CD4-positive, alpha-beta T cell treated with Interferon alpha-2 for 1 hour (primary cell): ENCODE results near the gene THRA.

Source experiments
- DNase-seq, 2 donors: peaks; one replicate each; pipeline ENCODE4 v3.0.0-alpha.2; 2020 to 2022

The THRA gene

GRCh38 chr17:40027614-40028012 lies 35.2 kb upstream of the THRA start:
- no peak for DNase-seq

DNA sequence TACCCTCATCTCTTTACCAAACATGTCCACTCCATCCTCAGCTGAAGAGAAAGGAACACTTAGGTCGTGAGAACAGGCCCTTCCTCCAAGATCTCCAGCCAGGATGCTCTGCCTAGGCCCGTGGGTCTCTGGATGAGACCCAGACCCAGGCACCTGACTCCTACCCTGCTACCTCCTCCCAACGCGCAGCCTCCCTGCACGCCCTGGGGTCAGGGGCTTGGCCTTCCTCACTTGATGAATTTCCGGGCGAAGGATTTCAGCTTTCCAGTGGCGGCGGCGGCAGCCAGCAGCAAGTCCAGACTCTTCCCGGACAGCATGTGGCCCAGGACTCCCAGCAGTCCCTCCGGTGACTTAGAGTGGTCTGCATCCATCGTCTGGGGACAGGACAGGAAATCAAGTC lies 34.2 kb upstream of the THRA start:
- DNase-seq: no peak

DNA sequence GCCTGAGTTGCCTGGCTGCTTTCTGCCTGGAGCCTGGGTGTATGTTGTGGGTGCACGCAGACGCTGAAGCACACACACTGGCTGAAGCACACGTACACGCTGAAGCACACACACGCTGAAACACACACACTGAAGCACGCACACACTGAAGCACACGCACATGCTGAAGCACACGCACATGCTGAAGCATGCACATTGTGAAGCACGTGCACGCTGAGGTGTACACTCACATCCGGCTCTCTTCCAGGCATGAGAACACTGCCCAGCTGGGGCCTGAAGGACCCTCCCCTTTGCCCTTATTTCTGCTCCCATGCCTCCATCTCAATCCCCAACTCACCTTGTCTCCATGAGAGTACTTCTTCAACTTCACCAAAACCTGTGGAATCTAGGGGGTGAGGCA lies 31.1 kb upstream of the THRA start:
- DNase-seq: no peak

- no peak for DNase-seq
These were observed 30.1 kb upstream of the THRA start for GRCh38 chr17:40032322-40033320.

DNA sequence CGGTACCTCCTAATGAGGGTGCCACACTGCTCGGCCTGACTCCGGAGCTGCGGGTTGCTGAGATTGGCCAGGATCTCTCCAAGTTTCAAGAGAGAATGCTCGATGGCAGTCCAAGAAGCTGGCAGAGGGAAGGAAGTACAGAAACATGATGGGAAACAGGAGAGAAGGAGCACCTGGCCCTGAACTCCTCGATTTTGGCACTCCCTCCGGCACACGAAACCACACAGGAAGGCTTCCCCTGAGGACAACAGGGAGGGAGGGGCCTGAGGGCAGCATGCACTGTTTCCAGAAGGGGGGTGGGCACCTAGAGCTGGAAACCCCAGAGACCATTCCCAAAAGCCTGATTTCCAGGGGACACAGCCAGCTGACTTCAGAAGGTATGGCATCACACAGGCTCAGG lies 29.4 kb upstream of the THRA start:
- DNase-seq: no peak

DNA sequence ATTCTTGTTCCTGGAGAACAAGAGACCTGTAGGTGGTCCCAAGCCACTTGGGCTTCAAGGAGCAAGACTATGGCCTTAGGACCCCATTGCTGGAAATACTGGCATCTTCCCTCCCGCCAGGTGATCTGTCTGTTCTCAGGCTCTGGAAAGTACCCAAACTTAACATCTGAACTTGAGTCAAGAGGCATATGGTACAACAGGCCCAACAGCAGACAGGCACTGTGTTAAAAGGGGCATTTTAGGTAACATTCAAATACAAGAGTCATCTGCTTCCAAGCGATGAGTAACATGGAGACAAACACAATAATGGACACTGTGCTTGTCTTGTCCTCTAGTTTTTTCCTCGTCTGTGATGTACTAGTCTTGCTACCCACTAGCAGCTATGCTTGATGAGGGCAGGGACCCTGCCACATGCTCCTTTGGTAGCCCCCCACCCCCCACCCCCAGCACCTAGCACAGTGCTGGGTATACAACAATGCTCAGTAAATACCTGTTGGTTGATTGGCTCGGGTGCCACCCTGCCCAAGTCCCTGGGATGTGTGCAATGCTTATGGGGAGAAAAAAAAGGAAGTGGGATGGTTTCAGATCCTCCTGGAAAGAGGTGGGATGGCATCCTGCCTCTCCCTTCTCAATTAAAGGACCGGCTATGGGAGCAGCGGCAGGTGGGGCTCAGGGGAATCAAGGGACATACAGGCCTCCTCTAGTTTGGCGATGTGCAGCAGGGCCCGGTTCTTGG lies 28.2 kb upstream of the THRA start:
- no peak for DNase-seq

DNA sequence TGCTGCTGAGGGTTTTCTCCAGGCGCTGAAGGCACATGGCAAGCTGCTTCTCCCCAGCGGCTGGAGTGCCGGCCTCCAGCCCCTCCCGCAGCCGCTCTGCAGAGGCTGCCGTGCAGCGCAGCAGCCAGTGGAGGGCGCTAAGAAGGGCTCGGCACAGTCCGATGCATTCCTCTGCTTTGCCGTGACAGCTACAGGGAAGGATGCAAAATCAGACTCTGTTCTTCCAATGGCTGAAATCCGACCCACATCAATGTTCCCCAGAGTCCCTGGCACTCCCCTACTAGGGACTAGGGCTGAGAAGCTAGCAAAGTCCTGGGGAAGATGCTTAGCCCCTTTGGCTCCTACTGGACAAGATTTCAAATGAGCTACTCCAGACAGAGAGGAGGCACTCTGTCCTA lies 27.6 kb upstream of the THRA start:
- DNase-seq: no peak

GRCh38 chr17:40038882-40039513 lies 23.8 kb upstream of the THRA start:
- peak in 1 of 2 donors; percentile 12 for DNase-seq

DNA sequence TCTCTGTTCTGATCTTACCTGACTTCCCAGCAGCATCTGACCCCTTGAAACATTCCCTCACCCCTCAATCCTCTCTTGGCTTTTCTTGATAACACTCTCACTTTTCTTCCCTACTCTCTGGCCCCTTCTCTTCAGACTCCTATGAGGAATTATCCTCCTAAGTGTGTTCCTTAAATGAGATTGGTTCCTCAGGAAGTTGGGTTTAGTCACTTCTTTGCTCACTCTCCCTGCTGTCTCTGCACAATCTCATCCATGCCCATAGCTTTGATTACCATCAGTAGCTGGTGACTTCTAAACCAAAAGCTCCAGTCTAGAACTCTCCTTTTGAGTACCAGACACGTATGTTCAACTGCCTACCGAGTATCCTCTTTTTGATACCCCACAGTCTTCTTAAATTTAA lies 21.6 kb upstream of the THRA start:
- no peak for DNase-seq

DNA sequence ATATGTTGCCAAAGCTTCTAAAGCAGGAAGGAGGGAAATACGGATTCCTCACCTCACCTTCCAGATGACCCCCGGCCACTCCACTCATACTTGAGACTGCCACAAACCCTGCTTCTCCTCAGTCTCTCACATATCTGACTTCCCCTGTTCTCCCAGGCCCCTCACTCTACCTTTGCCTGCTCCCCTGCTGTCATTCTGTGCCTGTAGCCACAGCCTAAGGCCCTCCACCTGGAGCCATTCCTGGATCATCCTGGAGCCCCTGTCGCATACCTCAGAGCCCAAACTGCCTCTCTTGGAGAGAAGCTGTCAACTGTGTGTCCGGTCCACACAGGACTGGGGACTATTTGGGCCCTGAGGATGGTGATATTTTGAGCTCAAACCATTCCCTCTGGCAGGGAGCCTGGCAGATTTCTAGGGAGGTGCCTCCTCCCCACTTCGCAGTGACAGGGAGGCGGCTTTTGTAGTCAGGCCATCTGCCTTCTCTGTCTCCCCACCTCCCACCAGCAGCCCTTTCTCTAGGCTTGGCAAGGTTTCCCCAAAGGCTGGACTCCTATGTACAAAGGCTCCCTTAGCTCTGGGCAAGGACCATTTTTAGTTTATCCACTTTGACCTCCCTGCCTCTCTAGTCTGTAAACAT lies 6.3 kb upstream of the THRA start:
- DNase-seq: no peak

DNA sequence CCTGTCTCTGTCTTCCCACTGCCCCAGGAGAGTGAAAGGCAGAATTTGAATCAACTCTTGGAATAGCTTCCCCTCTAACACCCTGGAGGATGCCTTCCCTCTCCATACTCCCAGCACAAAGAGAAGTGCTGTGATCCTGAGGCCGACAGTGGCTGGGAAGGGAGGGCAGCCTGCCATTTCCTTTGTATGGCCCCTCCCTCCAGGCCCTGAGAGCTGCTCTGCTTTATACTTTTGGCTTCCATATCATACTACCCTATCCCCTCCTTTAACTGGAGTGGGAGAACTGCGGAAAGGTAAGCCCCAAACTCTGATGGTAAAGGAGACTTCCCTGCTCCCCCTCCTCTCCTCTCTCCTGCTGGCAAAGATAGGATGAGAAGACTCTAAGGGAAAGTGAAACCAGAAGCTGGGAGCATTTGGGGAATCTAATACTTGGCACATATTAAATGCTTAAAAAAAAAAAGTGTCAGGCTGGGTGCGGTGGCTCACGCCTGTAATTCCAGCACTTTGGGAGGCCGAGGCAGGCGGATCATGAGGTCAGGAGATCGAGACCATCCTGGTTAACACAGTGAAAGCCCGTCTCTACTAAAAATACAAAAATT lies 4.5 kb upstream of the THRA start:
- no peak for DNase-seq

GRCh38 chr17:40058865-40059264 lies 3.9 kb upstream of the THRA start:
- no peak for DNase-seq

DNA sequence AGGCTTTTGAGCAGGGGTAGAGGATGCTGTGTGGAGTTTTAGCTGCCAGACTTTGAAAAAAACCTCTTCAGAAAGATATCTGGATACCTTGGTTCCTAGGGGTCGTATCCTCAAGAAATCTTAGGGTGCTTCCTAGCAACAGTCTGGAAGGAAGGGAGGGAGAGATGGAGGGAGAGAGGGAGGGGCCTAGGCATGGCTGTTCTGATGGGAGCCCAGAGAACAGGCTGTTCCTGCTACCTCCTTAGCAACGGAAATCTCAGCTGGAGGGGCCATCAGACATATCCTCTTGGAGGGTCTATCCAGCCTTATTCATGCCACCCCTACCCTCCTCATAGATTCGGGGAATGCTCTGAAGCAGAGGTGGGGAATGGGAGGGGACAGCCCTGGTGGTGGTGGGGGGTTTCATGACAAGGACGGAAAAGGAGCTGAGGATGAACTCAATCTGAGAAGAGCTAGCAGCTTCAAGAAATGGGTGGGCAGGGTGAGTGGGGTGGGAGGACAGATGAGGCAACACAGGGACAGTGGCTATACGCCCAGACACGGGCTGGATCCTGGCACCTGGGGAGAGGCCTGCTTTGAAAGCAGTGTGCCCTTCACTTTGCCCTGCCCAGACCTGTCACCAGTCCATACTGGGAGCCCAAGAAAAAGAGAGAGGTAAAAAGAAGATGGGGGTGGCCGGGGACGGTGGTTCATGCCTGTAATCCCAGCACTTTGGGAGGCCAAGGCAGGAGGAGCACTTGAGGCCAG lies 2.9 kb upstream of the THRA start:
- no peak for DNase-seq

GRCh38 chr17:40060887-40061608 lies 1.7 kb upstream of the THRA start:
- DNase-seq: no peak

GRCh38 chr17:40061609-40062038 lies 1.1 kb upstream of the THRA start:
- no peak for DNase-seq

GRCh38 chr17:40063187-40063771 lies 514 bp downstream of the THRA start:
- peak in 1 of 2 donors; percentile 36 for DNase-seq

- no peak for DNase-seq
These were observed 1.3 kb downstream of the THRA start for GRCh38 chr17:40063901-40064531.

DNA sequence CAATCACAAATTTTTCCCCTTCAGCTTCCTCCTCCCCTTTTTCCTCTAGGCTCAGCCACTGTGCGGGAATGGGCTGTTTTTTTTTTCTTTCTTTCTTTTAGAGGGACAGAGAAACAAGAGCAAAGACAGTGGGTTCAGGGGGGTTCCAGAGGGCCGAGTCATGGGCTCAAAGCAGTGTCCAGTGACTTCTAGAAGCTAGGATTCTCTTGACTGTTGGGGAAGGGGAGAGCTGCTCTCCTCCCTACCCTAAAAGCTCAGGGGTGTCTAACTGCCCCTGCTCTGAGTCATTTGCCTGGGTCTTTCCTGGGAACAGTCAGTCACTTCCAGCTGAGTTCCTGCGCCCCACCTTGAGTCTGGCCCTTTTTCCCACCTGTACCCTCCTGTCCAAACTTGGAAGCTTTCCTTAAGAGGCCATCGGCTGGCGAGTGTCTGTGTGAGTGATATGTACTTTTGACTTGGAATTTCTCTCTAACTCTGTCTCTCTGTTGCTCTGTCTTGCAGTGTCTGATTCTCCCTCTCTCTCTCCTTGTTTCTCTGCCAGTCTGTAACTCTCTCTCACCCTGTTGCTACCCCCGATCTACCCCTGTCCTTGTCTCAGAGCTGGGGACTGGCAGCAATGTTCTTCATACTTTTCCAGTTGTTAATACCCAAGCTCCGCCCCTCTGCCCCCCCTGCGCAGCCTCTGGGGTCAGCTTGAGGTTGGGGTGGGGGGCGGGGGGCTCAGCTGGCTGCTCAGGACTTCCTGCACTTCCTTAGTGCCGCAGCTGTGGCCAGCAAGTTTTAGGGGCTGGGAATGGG lies 2.4 kb downstream of the THRA start:
- DNase-seq: no peak

- DNase-seq: no peak
These were observed 3.2 kb downstream of the THRA start for GRCh38 chr17:40065769-40066510.
